Trophoblast cell (in vitro differentiated cells and primary cell): ENCODE measurements around the gene G2E3.

ENCODE experiments used
- DNase-seq, 2 donors: peaks; one replicate each; pipeline ENCODE4 v3.0.0-alpha.2; 2016
- H2AFZ ChIP-seq: 2 replicates; pipeline ENCODE4 v1.6.1; 2013; ENCODE audit warnings: low read length, moderate library complexity, mild to moderate bottlenecking; ENCODE audit not compliant: insufficient read depth, poor library complexity
- H2AK5ac ChIP-seq: 2 replicates; pipeline ENCODE4 v1.6.1; 2013; ENCODE audit warnings: mild to moderate bottlenecking, low read length
- H2BK120ac ChIP-seq: 2 replicates; pipeline ENCODE4 v1.6.1; 2013; ENCODE audit warnings: low read length, mild to moderate bottlenecking, moderate library complexity; ENCODE audit not compliant: insufficient read depth, poor library complexity
- H2BK12ac ChIP-seq: 2 replicates; pipeline ENCODE4 v1.6.1; 2013; ENCODE audit warnings: mild to moderate bottlenecking, low read length, moderate library complexity
- H2BK5ac ChIP-seq: 2 replicates; pipeline ENCODE4 v1.6.1; 2013; ENCODE audit warnings: low read length, low read depth, moderate library complexity, mild to moderate bottlenecking; ENCODE audit not compliant: poor library complexity
- H3K14ac ChIP-seq: 2 replicates; pipeline ENCODE4 v1.6.1; 2013; ENCODE audit warnings: mild to moderate bottlenecking, low read length
- H3K18ac ChIP-seq: 2 replicates; pipeline ENCODE4 v1.6.1; 2013; ENCODE audit warnings: mild to moderate bottlenecking, low read length
- H3K23ac ChIP-seq: 2 replicates; pipeline ENCODE4 v1.6.1; 2013; ENCODE audit warnings: low read length
- H3K27ac ChIP-seq: 2 replicates; pipeline ENCODE4 v1.5.1; 2013; ENCODE audit warnings: low read depth, mild to moderate bottlenecking, inconsistent platforms, low read length, moderate library complexity
- H3K27me3 ChIP-seq: 2 replicates; pipeline ENCODE4 v1.6.1; 2013; ENCODE audit warnings: inconsistent platforms, mild to moderate bottlenecking, low read length, moderate library complexity; ENCODE audit not compliant: insufficient read depth
- H3K36me3 ChIP-seq, 2 experiments: 1 replicate in 1 of 2; 2 replicates in 1 of 2; pipeline ENCODE4 v1.6.1; 2013; ENCODE audit warnings: low read length in 2 of 2, mild to moderate bottlenecking in 2 of 2, moderate library complexity in 1 of 2; ENCODE audit not compliant: insufficient read depth in 2 of 2, control insufficient read depth in 1 of 2
- H3K4ac ChIP-seq: 2 replicates; pipeline ENCODE4 v1.6.1; 2013; ENCODE audit warnings: low read depth, mild to moderate bottlenecking, low read length, moderate library complexity
- H3K4me1 ChIP-seq, 2 experiments: 1 replicate in 1 of 2; 2 replicates in 1 of 2; pipeline ENCODE4 v1.6.1; 2013; ENCODE audit warnings: low read length in 2 of 2, mild to moderate bottlenecking in 2 of 2, moderate library complexity in 1 of 2; ENCODE audit not compliant: insufficient read depth in 2 of 2, control insufficient read depth in 1 of 2
- H3K4me2 ChIP-seq: 2 replicates; pipeline ENCODE4 v1.6.1; 2013; ENCODE audit warnings: inconsistent platforms, mild to moderate bottlenecking, low read length, moderate library complexity
- H3K4me3 ChIP-seq: 2 replicates; pipeline ENCODE4 v1.5.1; 2013; ENCODE audit warnings: mild to moderate bottlenecking, low read depth, low read length, inconsistent platforms
- H3K79me1 ChIP-seq: one replicate; pipeline ENCODE4 v1.6.1; 2013; ENCODE audit warnings: low read length
- H3K79me2 ChIP-seq: 2 replicates; pipeline ENCODE4 v1.6.1; 2013; ENCODE audit warnings: low read length, mild to moderate bottlenecking; ENCODE audit not compliant: control insufficient read depth, insufficient read depth, poor library complexity
- H3K9ac ChIP-seq: 2 replicates; pipeline ENCODE4 v1.6.1; 2013; ENCODE audit warnings: mild to moderate bottlenecking, low read length
- H3K9me3 ChIP-seq: 2 replicates; pipeline ENCODE4 v1.6.1; 2013; ENCODE audit warnings: low read depth, mild to moderate bottlenecking, control low read depth, inconsistent platforms, low read length; ENCODE audit not compliant: insufficient read depth
- H4K12ac ChIP-seq: 2 replicates; pipeline ENCODE4 v1.6.1; 2013; ENCODE audit warnings: low read depth, mild to moderate bottlenecking, low read length, moderate library complexity
- H4K8ac ChIP-seq: 2 replicates; pipeline ENCODE4 v1.6.1; 2013; ENCODE audit warnings: low read depth, mild to moderate bottlenecking, low read length, moderate library complexity
- H4K91ac ChIP-seq: one replicate; pipeline ENCODE4 v1.6.1; 2013; ENCODE audit warnings: low read depth, mild to moderate bottlenecking, low read length, moderate library complexity
- WGBS: extraction: QIAGEN DNeasy Blood & Tissue Kit; methylation state at CpG from one replicate; pipeline ENCODE4 v1.1.7; 2013; ENCODE audit warnings: missing lambda C conversion rate; ENCODE audit not compliant: insufficient read length, insufficient coverage; ENCODE audit errors: extremely low coverage; 5-methylcytosine and 5-hydroxymethylcytosine counted together

G2E3 gene

GRCh38 chr14:30520536-30520935 lies 38.4 kb upstream of the G2E3 start:
- no peak overlapping the region for H3K14ac ChIP-seq

GRCh38 chr14:30521899-30522736 lies 36.8 kb upstream of the G2E3 start:
- H3K36me3 ChIP-seq = no peaks in the 10 kb centered on the region
- DNase-seq = peak in 1 of 2 donors; percentile 79
- WGBS = no CpG with 5 or more reads among the region's 9 CpGs
- no peak overlapping the region for H3K4me2 ChIP-seq
- no peak overlapping the region for H3K9ac ChIP-seq
- H3K9me3 ChIP-seq = no peaks in the 10 kb centered on the region
- H4K8ac ChIP-seq = no peak overlapping the region
- no peaks in the 10 kb centered on the region for H3K4me1 ChIP-seq
- no peak overlapping the region for H2BK120ac ChIP-seq
- H3K18ac ChIP-seq = no peak overlapping the region
- H3K27ac ChIP-seq = no peak overlapping the region
- H3K4me3 ChIP-seq = no peak overlapping the region
- no peaks in the 10 kb centered on the region for H3K27me3 ChIP-seq
- H3K4ac ChIP-seq = no peak overlapping the region
- no peak overlapping the region for H3K14ac ChIP-seq
- no peaks in the 10 kb centered on the region for H3K79me1 ChIP-seq
- no peak overlapping the region for H2BK12ac ChIP-seq
- H3K23ac ChIP-seq = no peak overlapping the region
- H3K79me2 ChIP-seq = no peaks in the 10 kb centered on the region
- no peak overlapping the region for H4K91ac ChIP-seq
- no peak overlapping the region for H2AFZ ChIP-seq
- H4K12ac ChIP-seq = no peak overlapping the region
- H2BK5ac ChIP-seq = no peak overlapping the region
- H2AK5ac ChIP-seq = no peak overlapping the region

More at GRCh38 chr14:30520536-30520935, 38.4 kb upstream of the G2E3 start:
- no peak overlapping the region for H2BK12ac ChIP-seq
- no peak overlapping the region for H3K4ac ChIP-seq
- H3K27ac ChIP-seq = no peak overlapping the region
- no peak overlapping the region for H3K23ac ChIP-seq
- no peaks in the 10 kb centered on the region for H3K4me1 ChIP-seq
- no peak for DNase-seq
- no peaks in the 10 kb centered on the region for H3K9me3 ChIP-seq
- no peak overlapping the region for H4K91ac ChIP-seq
- no peak overlapping the region for H3K9ac ChIP-seq
- WGBS = no CpG with 5 or more reads among the region's 2 CpGs
- H2AFZ ChIP-seq = no peak overlapping the region
- H4K8ac ChIP-seq = no peak overlapping the region
- H3K79me1 ChIP-seq = no peaks in the 10 kb centered on the region
- H3K27me3 ChIP-seq = no peaks in the 10 kb centered on the region
- no peak overlapping the region for H2AK5ac ChIP-seq
- no peak overlapping the region for H2BK5ac ChIP-seq
- H3K4me3 ChIP-seq = no peak overlapping the region
- H3K4me2 ChIP-seq = no peak overlapping the region
- H2BK120ac ChIP-seq = no peak overlapping the region
- H3K79me2 ChIP-seq = no peaks in the 10 kb centered on the region
- H3K36me3 ChIP-seq = no peaks in the 10 kb centered on the region
- H4K12ac ChIP-seq = no peak overlapping the region
- no peak overlapping the region for H3K18ac ChIP-seq

- H2BK12ac ChIP-seq = no peak overlapping the region
- no peak overlapping the region for H2AK5ac ChIP-seq
- H3K9me3 ChIP-seq = no peaks in the 10 kb centered on the region
- no peaks in the 10 kb centered on the region for H3K79me1 ChIP-seq
- H4K12ac ChIP-seq = no peak overlapping the region
- H3K4me3 ChIP-seq = no peak overlapping the region
- H2BK120ac ChIP-seq = no peak overlapping the region
- H3K4ac ChIP-seq = no peak overlapping the region
- H3K79me2 ChIP-seq = no peaks in the 10 kb centered on the region
- WGBS = no CpG with 5 or more reads among the region's 2 CpGs
- H3K18ac ChIP-seq = no peak overlapping the region
- no peak overlapping the region for H2AFZ ChIP-seq
- no peak overlapping the region for H2BK5ac ChIP-seq
- DNase-seq = peak; percentile 54 to 67
- no peak overlapping the region for H4K91ac ChIP-seq
- no peaks in the 10 kb centered on the region for H3K4me1 ChIP-seq
- H4K8ac ChIP-seq = no peak overlapping the region
- no peaks in the 10 kb centered on the region for H3K27me3 ChIP-seq
- no peak overlapping the region for H3K23ac ChIP-seq
- no peak overlapping the region for H3K27ac ChIP-seq
- H3K4me2 ChIP-seq = no peak overlapping the region
- H3K36me3 ChIP-seq = no peaks in the 10 kb centered on the region
- no peak overlapping the region for H3K14ac ChIP-seq
- no peak overlapping the region for H3K9ac ChIP-seq
Observed at GRCh38 chr14:30525833-30526232, 33.1 kb upstream of the G2E3 start.

- Histone ChIP-seq H2BK12ac (no peak overlapping the region), H3K9ac (no peak overlapping the region), H3K23ac (no peak overlapping the region), H4K91ac (no peak overlapping the region), H3K14ac (no peak overlapping the region), H3K4me1 (no peaks in the 10 kb centered on the region), H2BK120ac (no peak overlapping the region), H4K12ac (no peak overlapping the region), H4K8ac (no peak overlapping the region), H3K4me2 (no peak overlapping the region), H2AFZ (no peak overlapping the region), H3K27ac (no peak overlapping the region), H3K9me3 (no peaks in the 10 kb centered on the region), H2AK5ac (no peak overlapping the region), H3K27me3 (no peaks in the 10 kb centered on the region), H3K4me3 (no peak overlapping the region), H3K4ac (no peak overlapping the region), H2BK5ac (no peak overlapping the region), H3K79me2 (no peaks in the 10 kb centered on the region), H3K18ac (no peak overlapping the region), H3K36me3 (no peaks in the 10 kb centered on the region), H3K79me1 (no peaks in the 10 kb centered on the region)
- peak in 1 of 2 donors; percentile 30 for DNase-seq
- WGBS = no CpG with 5 or more reads among the region's 7 CpGs
Observed at GRCh38 chr14:30527196-30527595, 31.8 kb upstream of the G2E3 start.
